Loucy (cell line): Measurements from ENCODE around the gene AGBL4.

ENCODE experiments used
- CTCF ChIP-seq: fragments of 200-600 bp; sonication (generic); conservative IDR thresholded peaks from 2 replicates; pipeline ENCODE4 v1.5.1; 2014; ENCODE audit warnings: mild to moderate bottlenecking, antibody characterized with exemption, low read length
- EZH2phosphoT487 ChIP-seq: fragments of 200-600 bp; IDR thresholded peaks from 2 replicates; pipeline ENCODE4 v1.6.1; 2018; ENCODE audit warnings: antibody characterized with exemption, mild to moderate bottlenecking, moderate library complexity, borderline replicate concordance

- TF ChIP-seq CTCF, result no peak
- TF ChIP-seq EZH2phosphoT487, result no peak
These were observed 971.7 kb downstream of the AGBL4 start for GRCh38 chr1:49052102-49052501.
